CD4-positive, alpha-beta T cell (primary cell): Measurements from ENCODE around the gene TEX29. TPM values are rescaled to one million over a fixed set of nuclear protein-coding genes. Genes with fewer than 3 reads are reported as not detected.

ENCODE experiments used
- ATAC-seq: fragments of 200-7000 bp; cut with Tn5 transposase; one replicate; pipeline ENCODE4 v1.10.0; 2022; ENCODE audit warnings: mild to moderate bottlenecking; ENCODE audit not compliant: poor library complexity
- CTCF ChIA-PET: fragments of 350-600 bp; sonication (Branson Sonifier 250); formaldehyde crosslinking; loops from one replicate; lab custom pipeline; 2021; ENCODE audit warnings: antibody characterized with exemption, inconsistent platforms; lab: Charles Lee
- POLR2A ChIA-PET: fragments of 350-600 bp; sonication (Branson Sonifier 250); formaldehyde crosslinking; loops from one replicate; lab custom pipeline; 2021; ENCODE audit warnings: antibody characterized with exemption, inconsistent platforms; lab: Charles Lee
- DNase-seq, 14 experiments: peaks; one replicate each; pipeline ENCODE4 v3.0.0-alpha.2; 2013 to 2020; ENCODE audit warnings: mixed read lengths in 2 of 14
- H3K27ac ChIP-seq, 2 donors: one replicate each; pipeline versions ENCODE4 v1.5.1 to v1.7.0; 2013; ENCODE audit warnings: low read length in 2 of 2, low read depth in 1 of 2, mild to moderate bottlenecking in 1 of 2
- H3K27me3 ChIP-seq, 2 experiments: 1 replicate in 1 of 2; 2 replicates in 1 of 2; pipeline versions ENCODE4 v1.6.1 to v1.7.0; 2013; ENCODE audit warnings: low read length in 2 of 2, control low read depth in 1 of 2, mild to moderate bottlenecking in 1 of 2, moderate library complexity in 1 of 2; ENCODE audit not compliant: insufficient read depth in 2 of 2, control insufficient read depth in 1 of 2
- H3K36me3 ChIP-seq: one replicate; pipeline ENCODE4 v1.6.1; 2013; ENCODE audit warnings: low read length, control low read depth; ENCODE audit not compliant: insufficient read depth
- H3K4me1 ChIP-seq: one replicate; pipeline ENCODE4 v1.6.1; 2013; ENCODE audit warnings: low read length, control low read depth; ENCODE audit not compliant: insufficient read depth
- H3K4me3 ChIP-seq: one replicate; pipeline ENCODE4 v1.5.1; 2013; ENCODE audit warnings: mild to moderate bottlenecking, low read length, moderate library complexity
- H3K9me3 ChIP-seq, 2 experiments: 1 replicate in 1 of 2; 2 replicates in 1 of 2; pipeline versions ENCODE4 v1.6.1 to v1.7.0; 2013; ENCODE audit warnings: low read length in 2 of 2, mild to moderate bottlenecking in 2 of 2, control low read depth in 1 of 2, moderate library complexity in 1 of 2; ENCODE audit not compliant: control insufficient read depth in 1 of 2, insufficient read depth in 1 of 2
- H3K27ac Mint-ChIP-seq: one replicate; pipeline ENCODE4 v1.8.0; 2020; ENCODE audit warnings: mixed read lengths
- H3K27me3 Mint-ChIP-seq: one replicate; pipeline ENCODE4 v1.8.0; 2021; ENCODE audit warnings: mixed read lengths
- H3K36me3 Mint-ChIP-seq: one replicate; pipeline ENCODE4 v1.8.0; 2021; ENCODE audit warnings: low read depth, mixed read lengths
- H3K4me1 Mint-ChIP-seq: one replicate; pipeline ENCODE4 v1.8.0; 2021; ENCODE audit warnings: low read depth, mixed read lengths
- H3K4me3 Mint-ChIP-seq: one replicate; pipeline ENCODE4 v1.8.0; 2020; ENCODE audit warnings: mild to moderate bottlenecking, mixed read lengths
- H3K9me3 Mint-ChIP-seq: one replicate; pipeline ENCODE4 v1.8.0; 2020; ENCODE audit warnings: mixed read lengths
- CTCF ChIP-seq: fragments of 200-600 bp; IDR thresholded peaks from one replicate; pipeline ENCODE4 v1.8.0; 2022; ENCODE audit warnings: antibody characterized with exemption, mild to moderate bottlenecking
- intact Hi-C, 2 experiments: fragments of 100-400 bp; cut with DNase I in 1 of 2; cut with micrococcal nuclease in 1 of 2; formaldehyde crosslinking; loops; one replicate each; pipeline versions ENCODE4 v1.15.1 to v1.9.0; 2023 to 2025; cut with DNase I, micrococcal nuclease
- total RNA-seq, 174 experiments: library from RNA in 2 of 174; stranded (reverse) in 2 of 174; gene quantifications; one replicate each; pipeline ENCODE4 v1.2.3 and lab custom pipeline; 2021 to 2026

TEX29 gene
- total RNA-seq, 2 experiments from 2014 or later, result 0.52 to 1.0 TPM

- peaks cover 10% of the 10 kb centered on the region for H3K4me1 ChIP-seq
- no peak overlapping the region for H3K4me3 ChIP-seq
- no peaks in the 10 kb centered on the region for H3K9me3 ChIP-seq
- ChIA-PET CTCF (no interaction called here), POLR2A (no interaction called here)
- H3K4me3 Mint-ChIP-seq, result no peak overlapping the region
- H3K36me3 Mint-ChIP-seq, result peaks cover 90% of the 10 kb centered on the region
- H3K27ac Mint-ChIP-seq, result no peak overlapping the region
- no peak for TF ChIP-seq CTCF
- H3K9me3 Mint-ChIP-seq, result no peaks in the 10 kb centered on the region
- H3K27me3 ChIP-seq, result no peaks in the 10 kb centered on the region
- ATAC-seq, result no peak
- H3K27ac ChIP-seq, result no peak overlapping the region
- no peaks in the 10 kb centered on the region for H3K27me3 Mint-ChIP-seq
- intact Hi-C loops, result no loop called here
- H3K4me1 Mint-ChIP-seq, result peaks cover 28% of the 10 kb centered on the region
- H3K36me3 ChIP-seq, result peaks cover 68% of the 10 kb centered on the region
- no peak for DNase-seq
Observed at GRCh38 chr13:111292710-111293485, 27.5 kb upstream of the TEX29 start.

GRCh38 chr13:111295886-111296285 is 24.6 kb upstream of the TEX29 start:
- H3K4me1 ChIP-seq, result peaks cover 10% of the 10 kb centered on the region
- no peak overlapping the region for H3K27ac ChIP-seq
- Mint-ChIP-seq H3K27me3 (no peaks in the 10 kb centered on the region), H3K36me3 (peaks cover 93% of the 10 kb centered on the region), H3K4me3 (no peak overlapping the region), H3K9me3 (no peaks in the 10 kb centered on the region), H3K4me1 (peaks cover 28% of the 10 kb centered on the region), H3K27ac (no peak overlapping the region)
- H3K36me3 ChIP-seq, result peaks cover 63% of the 10 kb centered on the region
- no peak overlapping the region for H3K4me3 ChIP-seq
- H3K27me3 ChIP-seq, result no peaks in the 10 kb centered on the region
- ChIA-PET POLR2A (no interaction called here), CTCF (no interaction called here)
- H3K9me3 ChIP-seq, result no peaks in the 10 kb centered on the region
- DNase-seq (no peak), ATAC-seq (no peak)
- TF ChIP-seq CTCF, result no peak
- intact Hi-C loops, result no loop called here

- Mint-ChIP-seq H3K4me3 (no peak overlapping the region), H3K27me3 (no peaks in the 10 kb centered on the region), H3K27ac (no peak overlapping the region), H3K4me1 (peaks cover 28% of the 10 kb centered on the region), H3K36me3 (peaks cover 93% of the 10 kb centered on the region), H3K9me3 (no peaks in the 10 kb centered on the region)
- TF ChIP-seq CTCF, result no peak
- DNase-seq, result peak in 1 of 14 experiments; percentile 46
- peaks cover 10% of the 10 kb centered on the region for H3K4me1 ChIP-seq
- intact Hi-C loops, result no loop called here
- H3K27ac ChIP-seq, result no peak overlapping the region
- H3K4me3 ChIP-seq, result no peak overlapping the region
- H3K36me3 ChIP-seq, result peaks cover 62% of the 10 kb centered on the region
- POLR2A ChIA-PET, result no interaction called here
- H3K27me3 ChIP-seq, result no peaks in the 10 kb centered on the region
- CTCF ChIA-PET, result no interaction called here
- H3K9me3 ChIP-seq, result no peaks in the 10 kb centered on the region
- no peak for ATAC-seq
Observed at GRCh38 chr13:111296417-111296816, 24.0 kb upstream of the TEX29 start.
